Kidney (tissue), 14 donors: ENCODE measurements around the gene DENND4A. TPM values are rescaled to one million over a fixed set of nuclear protein-coding genes. Genes with fewer than 3 reads are reported as not detected.

Source experiments
- DNase-seq, 5 donors: peaks; one replicate each; pipeline ENCODE4 v3.0.0-alpha.2; 2013 to 2020
- FAIRE-seq: peaks from 2 replicates; lab custom pipeline; 2012; peaks lifted over from hg19 to GRCh38; lab: Jason Lieb, UNC
- H3K27ac ChIP-seq, 2 donors: one replicate each; pipeline ENCODE4 v1.7.0; 2013; ENCODE audit warnings: low read depth in 2 of 2, low read length in 2 of 2, inconsistent platforms in 1 of 2
- H3K27me3 ChIP-seq: one replicate; pipeline ENCODE4 v1.7.1; 2013; ENCODE audit warnings: low read length, inconsistent platforms; ENCODE audit not compliant: control insufficient read depth, insufficient read depth
- H3K36me3 ChIP-seq, 3 donors: one replicate each; pipeline versions ENCODE4 v1.7.0 to v1.7.1; 2013; ENCODE audit warnings: low read length in 3 of 3, control low read depth in 1 of 3, inconsistent platforms in 1 of 3; ENCODE audit not compliant: insufficient read depth in 3 of 3, control insufficient read depth in 2 of 3
- H3K4me1 ChIP-seq, 3 donors: one replicate each; pipeline versions ENCODE4 v1.7.0 to v1.7.1; 2013; ENCODE audit warnings: low read length in 3 of 3, inconsistent platforms in 1 of 3, low read depth in 1 of 3; ENCODE audit not compliant: control insufficient read depth in 2 of 3, insufficient read depth in 2 of 3
- H3K4me3 ChIP-seq, 3 donors: one replicate each; pipeline versions ENCODE4 v1.7.0 to v1.8.1; 2013; ENCODE audit warnings: low read length in 3 of 3, control low read depth in 1 of 3, inconsistent platforms in 1 of 3
- H3K9ac ChIP-seq, 3 donors: one replicate each; pipeline versions ENCODE4 v1.7.0 to v1.7.1; 2013; ENCODE audit warnings: low read length in 3 of 3, control low read depth in 1 of 3, inconsistent platforms in 1 of 3
- H3K9me3 ChIP-seq, 3 donors: one replicate each; pipeline versions ENCODE4 v1.7.0 to v1.7.1; 2013; ENCODE audit warnings: low read length in 3 of 3, control low read depth in 1 of 3, inconsistent platforms in 1 of 3; ENCODE audit not compliant: control insufficient read depth in 2 of 3, insufficient read depth in 1 of 3
- CTCF ChIP-seq: IDR thresholded peaks from 3 replicates; pipeline ENCODE4 v1.5.1; 2012; ENCODE audit warnings: mild to moderate bottlenecking, moderate library complexity, borderline replicate concordance; ENCODE audit not compliant: insufficient read depth; ENCODE audit errors: extremely low read depth
- intact Hi-C: fragments of 100-400 bp; cut with DNase I; formaldehyde crosslinking; loops from one replicate; pipeline ENCODE4 v1.11.1; 2022
- polyA plus RNA-seq: library from polyadenylated mRNA; stranded (reverse); fragments of 350-450 nt; fragmentation: Illumina TruSeq; extraction: RNeasy Lipid Tissue Mini Kit (QIAGEN cat#74804); gene quantifications from one replicate; pipeline ENCODE4 v1.2.3, GENCODE V29; 2014; ENCODE audit warnings: low read depth, low replicate concordance; ENCODE audit not compliant: insufficient read depth
- total RNA-seq: library from RNA; stranded (reverse); fragmentation: NEBNext Ultra II Directional; extraction: Animal tissue kit (Norgen Biotek cat#: 25700); gene quantifications from one replicate; pipeline ENCODE4 v1.2.1, GENCODE V29; 2021
- donor health status: control.
- donor health status: control.
- donor health status: control.
- donor health status: control.
- donor health status: control.
- donor health status: DM: yes; HTN: yes; CAD: no.
- donor health status: Normal renal cell carcinoma (clear cell type).

DENND4A gene
- total and polyA plus RNA-seq, 2 donors from 2014 or later: 8.6 to 35.9 TPM

DNA sequence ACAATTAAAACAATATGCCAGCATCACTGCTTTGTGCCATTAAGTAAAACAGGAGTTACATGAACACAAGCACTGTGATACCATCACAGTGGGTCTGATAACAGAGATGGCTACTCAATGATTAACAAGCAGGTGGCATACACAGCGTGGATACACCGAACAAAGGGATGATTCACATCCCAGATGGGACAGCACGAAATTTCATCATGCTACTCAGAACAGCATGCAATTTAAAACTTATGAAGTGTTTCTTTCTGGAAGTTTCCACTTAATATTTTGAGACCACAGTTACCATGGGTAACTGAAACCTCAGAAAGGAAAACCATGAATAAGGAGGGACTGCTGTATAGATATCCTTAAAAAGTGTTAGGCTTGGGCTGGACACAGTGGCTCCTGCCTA, 125.8 kb downstream of the DENND4A start:
- H3K9me3 ChIP-seq: no peaks in the 10 kb centered on the region
- peaks cover 0 to 16% (median 11%) of the 10 kb centered on the region in 3 donors for H3K36me3 ChIP-seq
- no peak overlapping the region for H3K4me3 ChIP-seq
- no peak for TF ChIP-seq CTCF
- intact Hi-C loops: no loop called here
- no peaks in the 10 kb centered on the region for H3K4me1 ChIP-seq
- no peak overlapping the region for H3K9ac ChIP-seq
- no peak for FAIRE-seq
- no peak overlapping the region for H3K27ac ChIP-seq
- H3K27me3 ChIP-seq: no peaks in the 10 kb centered on the region
- DNase-seq: no peak

DNA sequence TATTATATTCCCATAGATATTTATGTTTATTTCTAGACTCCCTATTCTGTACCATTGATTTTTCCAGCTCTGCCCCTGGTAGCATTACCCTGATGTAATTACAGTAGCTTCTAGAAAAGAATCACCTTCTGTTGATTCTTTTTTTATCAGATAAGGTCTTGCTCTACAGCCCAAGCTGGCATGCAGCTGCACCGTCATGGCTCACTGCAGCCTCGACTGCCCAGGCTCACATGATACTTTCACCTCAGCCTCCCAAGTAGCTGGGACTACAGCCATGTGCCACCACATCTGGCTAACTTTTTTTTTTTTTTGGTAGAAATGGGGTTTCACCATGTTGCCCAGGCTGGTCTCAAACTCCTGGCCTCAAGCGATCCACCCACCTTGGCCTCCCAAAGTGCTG, 128.6 kb downstream of the DENND4A start:
- FAIRE-seq (no peak), DNase-seq (peak in 3 of 5 donors; percentile 44 to 60 (median 48))
- Histone ChIP-seq H3K9ac (no peak overlapping the region), H3K4me3 (no peak overlapping the region), H3K27me3 (no peaks in the 10 kb centered on the region), H3K4me1 (no peaks in the 10 kb centered on the region), H3K27ac (no peak overlapping the region), H3K36me3 (peaks cover 0 to 17% (median 8%) of the 10 kb centered on the region in 3 donors), H3K9me3 (no peaks in the 10 kb centered on the region)
- intact Hi-C loops: no loop called here
- no peak for TF ChIP-seq CTCF

GRCh38 chr15:65660927-65661326, 131.2 kb downstream of the DENND4A start:
- Histone ChIP-seq H3K9ac (no peak overlapping the region), H3K27ac (no peak overlapping the region), H3K4me3 (no peak overlapping the region), H3K4me1 (no peaks in the 10 kb centered on the region), H3K36me3 (peaks cover 0 to 13% (median 10%) of the 10 kb centered on the region in 3 donors), H3K27me3 (no peaks in the 10 kb centered on the region), H3K9me3 (no peaks in the 10 kb centered on the region)
- no peak for FAIRE-seq
- TF ChIP-seq CTCF: no peak
- intact Hi-C loops: no loop called here
- DNase-seq: no peak

DNA sequence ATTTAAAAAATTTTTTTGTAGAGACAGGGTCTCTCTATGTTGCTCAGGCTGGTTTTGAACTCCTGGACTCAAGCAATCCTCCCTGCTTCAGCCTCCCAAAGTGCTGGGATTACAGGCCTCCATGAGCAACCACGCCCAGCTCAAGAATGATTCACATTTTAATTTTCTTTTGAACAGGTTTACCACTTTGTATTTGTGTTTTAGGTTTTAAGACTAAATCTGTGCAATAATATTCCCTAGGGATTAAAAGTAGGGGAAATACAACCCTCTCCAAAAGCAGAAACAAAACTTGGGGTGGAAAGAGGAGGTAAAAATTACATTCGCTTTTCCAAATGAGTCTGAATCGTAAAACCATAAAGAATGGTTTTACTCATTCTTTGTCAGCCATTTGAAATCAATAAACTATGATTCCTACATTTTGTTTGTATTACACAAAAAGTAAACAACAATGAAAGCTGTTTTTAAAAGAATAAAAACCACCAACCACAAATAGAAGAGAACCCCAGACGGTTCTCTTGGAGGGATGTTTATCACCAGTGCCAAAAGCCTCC, 132.5 kb downstream of the DENND4A start:
- intact Hi-C loops: no loop called here
- no peaks in the 10 kb centered on the region for H3K9me3 ChIP-seq
- no peaks in the 10 kb centered on the region for H3K4me1 ChIP-seq
- H3K4me3 ChIP-seq: no peak overlapping the region
- H3K27ac ChIP-seq: no peak overlapping the region
- FAIRE-seq: no peak
- H3K9ac ChIP-seq: no peak overlapping the region
- H3K36me3 ChIP-seq: peaks cover 0 to 7% (median 5%) of the 10 kb centered on the region in 3 donors
- no peak for TF ChIP-seq CTCF
- H3K27me3 ChIP-seq: no peaks in the 10 kb centered on the region
- no peak for DNase-seq
